ENCODE measurements around the gene CTXND1.
"Not testable (repeated sequence)": the region's sequence is repeated elsewhere in the genome, so short reads cannot be mapped to it uniquely, and the experiment has no call there.

CTXND1 gene

GRCh38 chr15:80159811-80160569 is 92.0 kb downstream of the CTXND1 start:
- H3K4me1 Mint-ChIP-seq, result peaks cover 30 to 42% of the 10 kb centered on the region in 2 donors
- peaks cover 26 to 47% of the 10 kb centered on the region in 2 donors for H3K36me3 Mint-ChIP-seq
- ATAC-seq (replicated peaks) (peak; percentile 82 to 87), DNase-seq (no peak)
- H3K27me3 Mint-ChIP-seq, result no peaks in the 10 kb centered on the region
- peak overlapping the region; percentile 90 for H3K27ac Mint-ChIP-seq
- H3K4me3 Mint-ChIP-seq, result peak overlapping the region; percentile 35 to 53
- H3K9me3 Mint-ChIP-seq, result no peaks in the 10 kb centered on the region

GRCh38 chr15:80159301-80159700 is 92.7 kb downstream of the CTXND1 start:
- Mint-ChIP-seq H3K36me3 (peaks cover 27 to 47% of the 10 kb centered on the region in 2 donors), H3K4me1 (peaks cover 33 to 49% of the 10 kb centered on the region in 2 donors), H3K9me3 (no peaks in the 10 kb centered on the region), H3K4me3 (peak overlapping the region in 1 of 2 donors; percentile 7), H3K27me3 (no peaks in the 10 kb centered on the region), H3K27ac (peak overlapping the region; percentile 90)
- DNase-seq (no peak), ATAC-seq (replicated peaks) (no peak)

- DNase-seq (no peak), ATAC-seq (replicated peaks) (no peak)
- H3K4me1 Mint-ChIP-seq, result peaks cover 33 to 61% of the 10 kb centered on the region in 2 donors
- H3K27me3 Mint-ChIP-seq, result no peaks in the 10 kb centered on the region
- H3K4me3 Mint-ChIP-seq, result no peak overlapping the region
- no peak overlapping the region for H3K27ac Mint-ChIP-seq
- peaks cover 25 to 32% of the 10 kb centered on the region in 2 donors for H3K36me3 Mint-ChIP-seq
- no peaks in the 10 kb centered on the region for H3K9me3 Mint-ChIP-seq
Observed at GRCh38 chr15:80157215-80157614, 94.8 kb downstream of the CTXND1 start.

- Mint-ChIP-seq H3K27me3 (no peaks in the 10 kb centered on the region), H3K9me3 (no peaks in the 10 kb centered on the region), H3K4me1 (peaks cover 33 to 62% of the 10 kb centered on the region in 2 donors), H3K27ac (no peak overlapping the region), H3K4me3 (no peak overlapping the region), H3K36me3 (peaks cover 20 to 26% of the 10 kb centered on the region in 2 donors)
- no peak for DNase-seq
- no peak for ATAC-seq (replicated peaks)
Observed at GRCh38 chr15:80156176-80156720, 95.8 kb downstream of the CTXND1 start.

GRCh38 chr15:80155378-80156175 is 96.4 kb downstream of the CTXND1 start:
- peaks cover 16 to 20% of the 10 kb centered on the region in 2 donors for H3K36me3 Mint-ChIP-seq
- not testable (repeated sequence) for H3K27ac Mint-ChIP-seq; H3K4me3 Mint-ChIP-seq; ATAC-seq (replicated peaks); H3K27me3 Mint-ChIP-seq; DNase-seq; H3K9me3 Mint-ChIP-seq
- H3K4me1 Mint-ChIP-seq, result peaks cover 28 to 55% of the 10 kb centered on the region in 2 donors

GRCh38 chr15:80155001-80155377 is 97.0 kb downstream of the CTXND1 start:
- Mint-ChIP-seq H3K27ac (no peak overlapping the region), H3K36me3 (peaks cover 11 to 14% of the 10 kb centered on the region in 2 donors), H3K4me1 (peaks cover 22 to 49% of the 10 kb centered on the region in 2 donors), H3K9me3 (no peaks in the 10 kb centered on the region), H3K4me3 (no peak overlapping the region), H3K27me3 (no peaks in the 10 kb centered on the region)
- ATAC-seq (replicated peaks) (no peak), DNase-seq (no peak)

- H3K9me3 Mint-ChIP-seq, result no peaks in the 10 kb centered on the region
- H3K4me1 Mint-ChIP-seq, result peaks cover 16 to 43% of the 10 kb centered on the region in 2 donors
- ATAC-seq (replicated peaks), result no peak
- peak overlapping the region; percentile 10 to 88 for H3K4me3 Mint-ChIP-seq
- no peaks in the 10 kb centered on the region for H3K27me3 Mint-ChIP-seq
- no peak for DNase-seq
- peaks cover 4 to 8% of the 10 kb centered on the region in 2 donors for H3K36me3 Mint-ChIP-seq
- H3K27ac Mint-ChIP-seq, result no peak overlapping the region
Observed at GRCh38 chr15:80154336-80154735, 97.7 kb downstream of the CTXND1 start.

- DNase-seq, result no peak
- H3K27me3 Mint-ChIP-seq, result no peaks in the 10 kb centered on the region
- no peaks in the 10 kb centered on the region for H3K9me3 Mint-ChIP-seq
- H3K4me1 Mint-ChIP-seq, result peaks cover 14 to 38% of the 10 kb centered on the region in 2 donors
- peaks cover 3 to 6% of the 10 kb centered on the region in 2 donors for H3K36me3 Mint-ChIP-seq
- H3K4me3 Mint-ChIP-seq, result peak overlapping the region; percentile 88 to 91
- ATAC-seq (replicated peaks), result no peak
- H3K27ac Mint-ChIP-seq, result no peak overlapping the region
Observed at GRCh38 chr15:80153900-80154299, 98.1 kb downstream of the CTXND1 start.

GRCh38 chr15:80152896-80153876 is 98.8 kb downstream of the CTXND1 start, which contains the start of gene FAH:
Gene FAH, plus strand, starts transcription at chr15:80152999. Its CDS starts 56 bp downstream, at chr15:80153055.
- peak within 1 kb of the TSS; percentile 92 for H3K27ac Mint-ChIP-seq
- H3K9me3 Mint-ChIP-seq, result no peaks in the 10 kb centered on the region
- peak; percentile 80 to 81 for ATAC-seq (replicated peaks)
- DNase-seq, result no peak
- peaks cover 14 to 36% of the 10 kb centered on the region in 2 donors for H3K4me1 Mint-ChIP-seq
- peaks cover 3 to 6% of the 10 kb centered on the region in 2 donors for H3K36me3 Mint-ChIP-seq
- H3K4me3 Mint-ChIP-seq, result peak within 1 kb of the TSS; percentile 88 to 91
- H3K27me3 Mint-ChIP-seq, result no peaks in the 10 kb centered on the region

- Mint-ChIP-seq H3K4me3 (peak overlapping the region; percentile 88 to 91), H3K27ac (peak overlapping the region; percentile 68), H3K36me3 (peaks cover 3 to 6% of the 10 kb centered on the region in 2 donors), H3K9me3 (no peaks in the 10 kb centered on the region), H3K4me1 (peaks cover 14 to 36% of the 10 kb centered on the region in 2 donors), H3K27me3 (no peaks in the 10 kb centered on the region)
- ATAC-seq (replicated peaks) (peak; percentile 75 to 77), DNase-seq (peak; percentile 71)
Observed at GRCh38 chr15:80152180-80152895, 99.7 kb downstream of the CTXND1 start.

GRCh38 chr15:80151576-80151975 is 100.4 kb downstream of the CTXND1 start:
- no peak for DNase-seq
- Mint-ChIP-seq H3K9me3 (no peaks in the 10 kb centered on the region), H3K4me3 (peak overlapping the region; percentile 88 to 91)

GRCh38 chr15:80151148-80151547 is 100.9 kb downstream of the CTXND1 start:
- peaks cover 0 to 3% of the 10 kb centered on the region in 2 donors for H3K9me3 Mint-ChIP-seq
- DNase-seq (no peak), ATAC-seq (replicated peaks) (no peak)
- no peak overlapping the region for H3K27ac Mint-ChIP-seq
- H3K4me3 Mint-ChIP-seq, result no peak overlapping the region
- peaks cover 14 to 36% of the 10 kb centered on the region in 2 donors for H3K4me1 Mint-ChIP-seq
- peaks cover 3 to 8% of the 10 kb centered on the region in 2 donors for H3K36me3 Mint-ChIP-seq
- H3K27me3 Mint-ChIP-seq, result no peaks in the 10 kb centered on the region

More at GRCh38 chr15:80151576-80151975, 100.4 kb downstream of the CTXND1 start:
- no peak for ATAC-seq (replicated peaks)
- H3K27me3 Mint-ChIP-seq, result no peaks in the 10 kb centered on the region
- peak overlapping the region; percentile 7 for H3K27ac Mint-ChIP-seq
- H3K36me3 Mint-ChIP-seq, result peaks cover 3 to 6% of the 10 kb centered on the region in 2 donors
- peaks cover 14 to 36% of the 10 kb centered on the region in 2 donors for H3K4me1 Mint-ChIP-seq

Data from stimulated activated naive B cell treated with anti-CD40 and anti-IgM and Interleukin-4, amounts not matched to agents 10 μg/mL and 1 μg/mL and 100 μg/mL, for 72 hours (primary cell).